Memory B cell (primary cell): Measurements from ENCODE around the gene GIMAP8.

Source experiments
- ATAC-seq: fragments of 150-1000 bp; cut with Tn5 transposase; 2 replicates; pipeline ENCODE4 v1.10.0; 2021; ENCODE audit warnings: low read depth, mild to moderate bottlenecking, moderate library complexity
- DNase-seq, 2 donors: peaks; one replicate each; pipeline ENCODE4 v3.0.0; 2022; ENCODE audit warnings: low spot score in 2 of 2
- H3K27ac Mint-ChIP-seq: one replicate; pipeline ENCODE4 v1.8.0; 2022; ENCODE audit warnings: mild to moderate bottlenecking, moderate library complexity, mixed read lengths
- H3K27me3 Mint-ChIP-seq: one replicate; pipeline ENCODE4 v1.8.0; 2022; ENCODE audit warnings: mixed read lengths
- H3K36me3 Mint-ChIP-seq: one replicate; pipeline ENCODE4 v1.8.0; 2022; ENCODE audit warnings: mild to moderate bottlenecking, mixed read lengths
- H3K4me1 Mint-ChIP-seq: one replicate; pipeline ENCODE4 v1.8.0; 2022; ENCODE audit warnings: mixed read lengths
- H3K4me3 Mint-ChIP-seq: one replicate; pipeline ENCODE4 v1.8.0; 2022; ENCODE audit warnings: mild to moderate bottlenecking, moderate library complexity, mixed read lengths
- H3K9me3 Mint-ChIP-seq: one replicate; pipeline ENCODE4 v1.8.0; 2022; ENCODE audit warnings: mixed read lengths

Gene GIMAP8

DNA sequence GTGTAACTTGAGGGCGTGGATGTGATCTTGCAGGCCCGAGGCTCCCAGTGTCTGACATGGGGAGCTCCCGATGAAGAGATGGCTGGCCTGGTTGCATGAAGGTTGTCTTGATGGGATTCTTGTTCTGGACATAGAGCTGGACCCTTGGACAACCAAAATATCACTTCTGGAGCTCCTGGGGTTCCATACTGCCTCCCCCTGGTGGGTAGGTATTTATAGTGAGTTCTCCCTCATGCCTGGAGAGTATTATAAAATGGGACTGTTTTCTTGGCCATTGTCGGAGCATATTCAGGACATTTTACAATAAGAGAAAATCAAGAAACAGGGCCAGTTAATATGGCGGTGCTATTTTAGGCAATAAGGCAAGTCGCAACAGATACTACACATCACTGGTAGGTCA is 32.6 kb upstream of the GIMAP8 start:
- DNase-seq (no peak), ATAC-seq (no peak)
- Mint-ChIP-seq H3K27me3 (peaks cover 2% of the 10 kb centered on the region), H3K9me3 (no peaks in the 10 kb centered on the region), H3K4me1 (peaks cover 5% of the 10 kb centered on the region), H3K36me3 (no peaks in the 10 kb centered on the region), H3K4me3 (no peak overlapping the region), H3K27ac (no peak overlapping the region)

DNA sequence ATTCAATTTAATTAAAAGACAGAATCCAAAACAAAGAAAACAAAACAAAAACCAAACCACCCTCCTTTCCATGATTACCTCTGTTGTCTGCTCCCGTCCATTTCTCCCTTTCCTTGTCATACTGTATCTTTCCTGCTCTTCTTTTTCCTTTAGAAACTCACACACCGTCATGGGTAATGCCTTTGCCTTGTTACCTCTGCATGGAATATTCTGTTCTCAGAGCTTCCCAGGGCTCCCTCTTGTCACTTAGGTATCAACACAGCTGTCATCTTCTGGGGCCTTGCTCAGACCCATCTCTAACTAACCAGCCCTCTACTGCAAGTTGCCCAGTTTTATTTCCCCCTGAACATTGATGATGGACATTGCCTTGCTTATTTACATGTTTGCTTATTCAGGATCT is 30.2 kb upstream of the GIMAP8 start:
- no peak overlapping the region for H3K4me3 Mint-ChIP-seq
- peaks cover 5% of the 10 kb centered on the region for H3K4me1 Mint-ChIP-seq
- H3K9me3 Mint-ChIP-seq, result no peaks in the 10 kb centered on the region
- no peaks in the 10 kb centered on the region for H3K36me3 Mint-ChIP-seq
- H3K27ac Mint-ChIP-seq, result peak overlapping the region; percentile 29
- H3K27me3 Mint-ChIP-seq, result peaks cover 2% of the 10 kb centered on the region
- ATAC-seq (no peak), DNase-seq (no peak)

DNA sequence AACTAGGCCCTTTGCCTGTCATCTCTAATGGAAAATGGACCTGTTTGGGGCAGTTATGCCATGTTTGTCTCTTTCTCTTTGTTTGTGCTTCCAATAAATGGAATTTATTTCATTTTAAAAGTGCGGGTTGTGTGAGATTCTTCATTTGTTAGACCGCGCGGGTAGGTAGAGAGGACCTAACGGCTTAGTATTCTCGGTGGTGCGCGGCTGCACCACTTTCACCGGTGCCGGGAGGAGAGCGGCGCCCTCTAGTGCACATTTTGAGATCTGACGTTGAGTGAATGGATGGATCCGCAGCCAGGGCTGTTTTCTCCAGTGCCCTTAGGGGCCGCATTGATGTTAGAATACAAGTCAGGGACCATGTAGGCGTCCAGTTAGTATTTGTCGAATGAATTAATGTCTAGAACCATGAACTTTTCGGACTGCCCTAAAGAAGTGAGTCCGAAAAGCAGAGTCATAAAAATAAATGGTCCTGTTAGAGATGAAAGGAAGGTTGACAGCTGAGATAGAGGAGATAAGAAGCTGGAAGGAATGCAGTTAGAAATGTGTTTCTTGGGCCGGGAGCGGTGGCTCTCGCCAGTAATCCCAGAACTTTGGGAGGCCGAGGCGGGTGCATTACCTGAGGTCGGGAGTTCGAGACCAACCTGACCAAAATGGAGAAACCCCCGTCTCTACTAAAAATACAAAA is 29.3 kb upstream of the GIMAP8 start:
- Mint-ChIP-seq H3K36me3 (no peaks in the 10 kb centered on the region), H3K9me3 (no peaks in the 10 kb centered on the region), H3K4me3 (peak overlapping the region; percentile 8), H3K4me1 (peaks cover 5% of the 10 kb centered on the region), H3K27ac (peak overlapping the region; percentile 29), H3K27me3 (peaks cover 2% of the 10 kb centered on the region)
- peak; percentile 81 to 87 for DNase-seq
- ATAC-seq, result peak; percentile 100

DNA sequence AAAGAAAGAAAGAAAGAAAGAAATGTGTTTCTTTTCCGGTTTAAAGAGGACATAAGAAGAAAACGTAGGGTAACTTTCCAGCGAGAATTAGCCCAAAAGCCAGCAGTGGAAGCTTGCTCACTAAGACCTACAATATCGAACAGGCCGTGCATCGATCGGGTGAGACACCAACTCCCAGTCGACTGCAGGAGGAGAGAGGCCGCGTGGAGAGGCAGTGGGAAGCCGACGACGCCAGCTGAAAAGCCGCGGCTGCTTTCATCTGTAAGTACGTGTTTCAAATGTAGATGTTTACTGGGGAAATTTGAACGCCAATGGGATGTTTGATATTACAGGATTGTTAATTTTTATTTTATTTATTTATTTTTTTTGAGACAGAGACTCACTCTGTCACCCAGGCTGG is 28.6 kb upstream of the GIMAP8 start:
- H3K9me3 Mint-ChIP-seq, result no peaks in the 10 kb centered on the region
- DNase-seq (no peak), ATAC-seq (no peak)
- no peak overlapping the region for H3K27ac Mint-ChIP-seq
- H3K4me1 Mint-ChIP-seq, result peaks cover 5% of the 10 kb centered on the region
- peaks cover 2% of the 10 kb centered on the region for H3K27me3 Mint-ChIP-seq
- no peak overlapping the region for H3K4me3 Mint-ChIP-seq
- H3K36me3 Mint-ChIP-seq, result no peaks in the 10 kb centered on the region

DNA sequence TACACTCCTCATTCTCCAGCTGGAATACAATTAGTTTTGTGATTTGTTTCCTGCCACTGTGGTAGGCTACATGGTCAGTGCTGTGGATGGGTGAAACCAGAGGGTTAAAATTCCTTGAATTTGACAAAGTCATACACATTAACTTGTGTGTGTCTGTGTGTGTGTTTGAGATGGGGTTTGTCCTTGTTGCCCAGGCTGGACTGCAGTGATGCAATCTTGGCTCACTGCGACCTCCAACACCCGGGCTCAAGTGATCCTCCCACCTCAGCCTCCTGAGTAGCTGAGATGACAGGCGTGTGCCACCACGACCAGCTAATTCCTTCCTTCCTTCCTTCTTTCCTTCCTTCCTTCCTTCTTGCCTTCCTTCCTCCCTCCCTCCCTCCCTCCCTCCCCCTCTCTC is 24.8 kb upstream of the GIMAP8 start:
- H3K27me3 Mint-ChIP-seq, result peaks cover 9% of the 10 kb centered on the region
- peaks cover 11% of the 10 kb centered on the region for H3K4me1 Mint-ChIP-seq
- H3K4me3 Mint-ChIP-seq, result no peak overlapping the region
- no peaks in the 10 kb centered on the region for H3K9me3 Mint-ChIP-seq
- no peak for DNase-seq
- ATAC-seq, result no peak
- H3K36me3 Mint-ChIP-seq, result no peaks in the 10 kb centered on the region
- no peak overlapping the region for H3K27ac Mint-ChIP-seq

DNA sequence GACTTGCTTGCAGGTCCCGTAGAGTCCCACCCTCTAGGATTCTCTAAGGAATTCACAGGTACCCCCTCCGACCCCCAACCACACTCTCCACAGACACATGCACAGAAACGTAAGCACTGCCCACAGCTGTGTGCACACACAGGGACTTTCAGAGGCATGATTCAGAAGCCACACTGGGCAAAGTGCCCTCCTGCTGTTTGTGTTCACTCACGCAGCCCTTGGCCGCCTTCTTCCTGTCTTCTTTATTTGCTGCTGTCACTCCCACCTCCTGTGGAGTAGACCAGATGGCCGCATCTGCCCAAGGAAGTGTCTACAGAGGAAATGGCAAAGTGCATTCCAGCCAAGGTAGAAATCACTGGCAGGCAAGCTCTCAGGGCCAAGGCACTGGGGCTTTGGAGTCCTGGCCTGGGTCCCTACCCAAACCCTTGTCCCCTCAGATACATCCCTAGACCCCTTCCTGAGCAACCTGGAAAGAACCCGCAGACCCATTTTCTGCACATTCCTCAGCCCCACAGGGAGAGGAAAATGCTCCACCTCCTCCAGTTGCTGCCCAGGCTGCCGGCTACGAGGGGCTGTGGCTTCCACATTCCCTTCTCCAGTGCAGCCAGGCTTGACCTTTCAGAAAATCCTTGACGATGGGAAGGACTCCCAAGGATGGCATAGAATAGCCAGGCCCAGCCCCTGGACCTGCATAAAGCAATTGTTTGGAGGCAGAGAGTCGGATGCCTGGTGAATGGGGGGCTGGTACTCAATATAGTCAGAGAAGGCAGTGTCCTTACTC is 21.6 kb upstream of the GIMAP8 start:
- H3K36me3 Mint-ChIP-seq, result no peaks in the 10 kb centered on the region
- no peak overlapping the region for H3K27ac Mint-ChIP-seq
- H3K4me3 Mint-ChIP-seq, result no peak overlapping the region
- no peak for DNase-seq
- peaks cover 7% of the 10 kb centered on the region for H3K27me3 Mint-ChIP-seq
- H3K9me3 Mint-ChIP-seq, result no peaks in the 10 kb centered on the region
- ATAC-seq, result no peak
- peaks cover 24% of the 10 kb centered on the region for H3K4me1 Mint-ChIP-seq

DNA sequence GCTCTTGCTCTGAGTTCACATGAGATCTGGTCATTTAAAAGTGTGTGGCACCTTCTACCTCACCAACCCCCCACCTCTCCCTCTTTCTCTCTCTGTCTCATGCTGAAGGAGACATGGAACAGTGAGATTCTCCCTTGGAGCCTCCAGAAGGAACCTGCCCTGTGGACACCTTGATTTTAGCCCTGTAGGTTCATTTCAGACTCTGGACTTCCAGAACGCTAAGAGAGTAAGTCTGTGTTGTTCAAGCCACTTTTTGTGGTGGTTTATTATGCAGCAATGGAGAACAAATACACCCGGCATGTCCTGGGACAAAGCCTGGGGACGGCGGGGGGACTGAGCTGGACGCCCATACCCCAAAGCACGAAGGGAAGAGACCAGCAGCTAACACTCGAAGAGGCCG is 20.7 kb upstream of the GIMAP8 start:
- H3K27me3 Mint-ChIP-seq, result peaks cover 7% of the 10 kb centered on the region
- H3K36me3 Mint-ChIP-seq, result no peaks in the 10 kb centered on the region
- H3K4me3 Mint-ChIP-seq, result no peak overlapping the region
- no peaks in the 10 kb centered on the region for H3K9me3 Mint-ChIP-seq
- H3K4me1 Mint-ChIP-seq, result peaks cover 31% of the 10 kb centered on the region
- ATAC-seq (no peak), DNase-seq (no peak)
- H3K27ac Mint-ChIP-seq, result no peak overlapping the region

DNA sequence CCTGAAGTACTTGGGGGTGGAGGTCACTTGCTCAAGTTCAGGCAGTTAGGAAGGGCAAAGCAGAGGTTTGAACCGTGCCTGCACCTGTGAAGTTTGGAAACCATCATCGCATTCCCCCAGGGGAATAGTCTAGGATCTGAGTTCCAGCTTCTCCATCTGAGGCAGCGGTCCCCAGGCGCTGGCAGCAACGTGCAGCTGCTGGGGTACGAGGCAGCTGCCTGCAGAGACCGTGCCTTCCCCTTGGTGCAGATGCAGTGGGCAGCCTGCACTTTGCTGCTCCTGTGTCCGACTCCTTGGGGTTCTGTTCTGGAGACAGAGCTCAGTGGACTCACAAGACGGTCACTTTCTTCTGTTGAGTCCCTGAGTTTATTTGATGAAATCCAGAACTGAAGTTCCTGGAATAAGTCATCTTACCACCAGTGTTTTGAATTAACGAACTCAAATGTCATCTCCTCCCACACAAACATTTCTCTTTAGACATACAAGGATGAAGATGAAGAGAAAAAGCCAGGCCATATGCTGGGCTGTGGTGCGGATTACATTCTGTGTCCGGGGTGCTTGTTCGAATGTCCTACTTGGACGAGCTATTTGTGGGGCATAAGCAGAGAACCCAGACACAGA is 19.9 kb upstream of the GIMAP8 start:
- ATAC-seq, result no peak
- H3K36me3 Mint-ChIP-seq, result no peaks in the 10 kb centered on the region
- no peak overlapping the region for H3K4me3 Mint-ChIP-seq
- DNase-seq, result no peak
- H3K27me3 Mint-ChIP-seq, result peaks cover 7% of the 10 kb centered on the region
- no peak overlapping the region for H3K27ac Mint-ChIP-seq
- peaks cover 40% of the 10 kb centered on the region for H3K4me1 Mint-ChIP-seq
- H3K9me3 Mint-ChIP-seq, result no peaks in the 10 kb centered on the region

DNA sequence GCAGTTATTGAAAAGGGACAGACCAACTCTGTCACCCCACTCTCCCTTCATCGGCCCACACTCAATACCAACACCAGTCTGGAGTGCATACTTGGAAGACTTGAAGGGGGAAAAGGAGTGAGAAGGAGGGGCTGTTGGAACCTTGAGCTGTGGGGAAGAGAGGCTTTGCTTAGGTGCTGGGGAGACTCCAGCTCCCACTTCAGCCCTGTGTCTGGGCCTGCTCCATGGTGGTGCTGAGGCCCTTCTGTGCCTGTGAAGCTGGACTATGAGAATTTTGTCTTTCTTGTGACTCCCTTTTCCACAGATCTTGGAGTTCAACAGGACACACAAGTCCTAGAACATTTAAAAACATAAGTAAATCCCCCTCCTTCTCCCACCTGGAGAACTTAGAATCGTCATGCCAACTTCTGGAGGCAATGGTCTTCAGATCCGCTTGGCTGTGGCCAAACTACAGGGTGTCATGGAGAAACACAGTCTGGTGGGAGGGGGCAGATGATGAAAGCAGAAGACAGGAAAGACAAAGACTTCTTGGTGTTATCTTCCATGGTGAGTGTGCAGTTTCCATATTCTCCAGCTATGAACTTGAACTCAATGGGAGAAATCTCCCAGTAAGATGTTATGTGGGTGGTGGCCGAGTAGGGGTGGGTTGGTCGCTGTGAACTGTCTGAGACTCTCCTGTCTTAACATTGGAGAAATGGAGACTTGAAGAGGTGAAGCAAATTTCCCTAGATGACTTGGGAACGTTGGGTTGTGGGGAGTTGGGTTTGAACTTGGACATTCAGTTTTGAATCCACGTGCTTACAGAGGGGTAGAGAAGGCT is 18.4 kb upstream of the GIMAP8 start:
- H3K4me1 Mint-ChIP-seq, result peaks cover 47% of the 10 kb centered on the region

DNA sequence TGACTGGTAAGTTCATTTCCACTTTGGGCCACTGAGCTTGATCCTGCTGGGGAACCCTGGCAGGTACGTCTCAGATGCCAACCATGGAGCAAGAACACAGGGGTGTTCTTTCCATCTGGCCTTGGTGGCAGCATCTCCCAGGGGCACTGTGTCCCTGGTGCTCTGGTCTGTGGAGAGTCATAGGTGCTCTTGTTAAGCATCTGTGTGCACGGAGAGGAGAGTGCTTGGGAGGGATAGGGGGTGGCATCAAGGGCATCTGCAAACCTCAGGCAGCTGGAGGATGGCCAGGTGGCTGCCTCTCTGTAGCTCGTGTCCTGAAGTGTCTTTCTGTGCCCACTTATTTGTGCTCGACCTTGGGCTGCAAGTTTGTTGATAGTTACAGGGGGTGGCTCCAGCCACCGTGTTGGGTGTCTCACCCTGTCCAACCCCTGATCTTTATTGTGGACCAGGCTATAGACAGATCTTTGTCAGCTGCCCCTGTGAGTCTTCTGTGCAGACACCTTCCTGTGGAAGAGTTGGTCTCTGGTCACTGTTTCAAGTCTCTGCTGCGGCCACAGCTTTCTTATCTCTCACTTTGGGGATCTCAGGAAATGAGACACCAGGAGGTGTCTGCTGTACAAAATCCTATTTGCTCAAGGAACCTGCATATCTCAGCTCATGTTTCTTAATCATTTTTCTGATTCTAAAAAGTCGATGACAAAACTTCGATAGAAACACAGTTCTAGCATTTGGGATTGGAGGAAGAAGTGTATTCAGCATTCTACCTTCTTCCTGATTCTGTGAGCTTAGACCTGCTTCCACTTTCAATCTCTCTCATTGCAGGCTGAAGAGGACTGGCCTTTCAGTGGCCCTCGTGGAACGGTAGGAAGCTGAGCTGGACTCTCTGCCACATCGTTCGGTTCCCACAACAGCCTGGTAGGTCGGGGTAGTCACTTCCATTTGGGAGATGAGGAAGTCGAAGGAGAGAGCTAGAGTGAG is 17.2 kb upstream of the GIMAP8 start:
- Mint-ChIP-seq H3K27ac (peak overlapping the region; percentile 100), H3K27me3 (peaks cover 3% of the 10 kb centered on the region), H3K4me1 (peaks cover 43% of the 10 kb centered on the region), H3K9me3 (no peaks in the 10 kb centered on the region), H3K36me3 (no peaks in the 10 kb centered on the region), H3K4me3 (peak overlapping the region; percentile 93)
- no peak for ATAC-seq
- DNase-seq, result no peak

More for the DNA sequence above, 18.4 kb upstream of the GIMAP8 start:
- Mint-ChIP-seq H3K4me3 (no peak overlapping the region), H3K9me3 (no peaks in the 10 kb centered on the region), H3K27ac (peak overlapping the region; percentile 100), H3K27me3 (peaks cover 7% of the 10 kb centered on the region), H3K36me3 (no peaks in the 10 kb centered on the region)
- DNase-seq (no peak), ATAC-seq (no peak)

DNA sequence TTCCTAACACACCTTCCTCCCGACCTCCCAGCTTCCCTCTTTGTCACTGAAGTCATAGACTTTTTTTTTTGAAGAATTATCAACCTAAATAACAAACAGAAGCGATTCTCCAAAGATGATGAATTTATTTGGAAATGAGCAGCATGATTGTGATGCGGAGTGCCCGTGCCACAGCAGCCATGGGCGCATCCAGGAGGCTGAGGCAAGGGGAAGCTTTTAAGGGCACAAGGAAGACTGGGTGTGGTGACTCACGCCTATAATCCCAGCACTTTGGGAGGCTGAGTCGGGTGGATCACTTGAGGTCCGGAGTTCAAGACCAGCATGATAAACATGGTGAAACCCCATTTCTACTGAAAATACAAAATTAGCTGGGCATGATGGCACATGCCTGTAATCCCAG is 16.2 kb upstream of the GIMAP8 start:
- DNase-seq (no peak), ATAC-seq (no peak)
- Mint-ChIP-seq H3K4me3 (peak overlapping the region; percentile 93), H3K9me3 (no peaks in the 10 kb centered on the region), H3K27me3 (peaks cover 3% of the 10 kb centered on the region), H3K4me1 (peaks cover 41% of the 10 kb centered on the region), H3K27ac (peak overlapping the region; percentile 100), H3K36me3 (no peaks in the 10 kb centered on the region)

DNA sequence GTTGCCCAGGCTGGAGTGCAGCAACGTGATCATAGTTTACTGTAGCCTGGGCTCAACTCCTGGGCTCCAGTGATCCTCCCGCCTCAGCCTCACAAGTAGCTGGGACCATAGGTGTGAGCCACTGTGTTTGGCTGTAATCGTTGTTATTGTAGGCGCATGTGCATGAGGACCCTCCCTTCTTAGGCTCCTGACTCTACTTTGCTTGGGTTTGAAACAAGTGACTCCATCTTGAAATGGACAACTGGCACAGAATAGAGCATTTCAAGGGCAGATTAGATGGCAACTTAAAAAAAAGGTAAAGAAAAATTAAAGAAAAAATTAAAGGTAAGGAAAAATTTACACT is 15.4 kb upstream of the GIMAP8 start:
- H3K9me3 Mint-ChIP-seq, result no peaks in the 10 kb centered on the region
- DNase-seq (no peak), ATAC-seq (no peak)
- H3K27me3 Mint-ChIP-seq, result no peaks in the 10 kb centered on the region
- no peaks in the 10 kb centered on the region for H3K36me3 Mint-ChIP-seq
- peak overlapping the region; percentile 100 for H3K27ac Mint-ChIP-seq
- H3K4me1 Mint-ChIP-seq, result peaks cover 47% of the 10 kb centered on the region
- H3K4me3 Mint-ChIP-seq, result no peak overlapping the region
